Parathyroid adenoma (tissue), 2 donors: Measurements from ENCODE around the gene GABRD.
"Not testable (repeated sequence)": the region's sequence is repeated elsewhere in the genome, so short reads cannot be mapped to it uniquely, and the experiment has no call there.

Experiments used
- H2AFZ ChIP-seq: fragments of 300-600 bp; sonication (generic); one replicate; pipeline ENCODE4 v1.7.0; 2017; ENCODE audit warnings: antibody characterized with exemption, mild to moderate bottlenecking
- H3K27ac ChIP-seq: fragments of 300-600 bp; sonication (generic); one replicate; pipeline ENCODE4 v1.7.0; 2017
- H3K27me3 ChIP-seq: fragments of 300-600 bp; sonication (generic); one replicate; pipeline ENCODE4 v1.7.0; 2017; ENCODE audit warnings: low read length; ENCODE audit not compliant: control insufficient read depth, insufficient read depth
- H3K36me3 ChIP-seq: fragments of 300-600 bp; sonication (generic); one replicate; pipeline ENCODE4 v1.7.0; 2017; ENCODE audit warnings: low read length; ENCODE audit not compliant: control insufficient read depth, insufficient read depth
- H3K4me1 ChIP-seq: fragments of 300-600 bp; sonication (generic); one replicate; pipeline ENCODE4 v1.7.0; 2017; ENCODE audit warnings: control low read depth
- H3K4me2 ChIP-seq: fragments of 300-600 bp; sonication (generic); one replicate; pipeline ENCODE4 v1.7.0; 2017; ENCODE audit warnings: low read length
- H3K4me3 ChIP-seq: fragments of 300-600 bp; sonication (generic); one replicate; pipeline ENCODE4 v1.7.0; 2017; ENCODE audit warnings: low read depth, low read length
- H3K79me2 ChIP-seq: fragments of 300-600 bp; sonication (generic); one replicate; pipeline ENCODE4 v1.7.0; 2017; ENCODE audit warnings: control low read depth
- H3K9ac ChIP-seq: fragments of 300-600 bp; sonication (generic); one replicate; pipeline ENCODE4 v1.7.0; 2017; ENCODE audit warnings: mild to moderate bottlenecking
- H3K9me3 ChIP-seq: fragments of 300-600 bp; sonication (generic); one replicate; pipeline ENCODE4 v1.7.0; 2017; ENCODE audit warnings: low read length; ENCODE audit not compliant: control insufficient read depth
- TF ChIP-seq, protein P1 (sequence below): fragments of 300-600 bp; sonication (generic); IDR thresholded peaks from one replicate; pipeline ENCODE4 v1.7.0; 2017; ENCODE audit warnings: antibody characterized with exemption, mild to moderate bottlenecking
- donor health status: primary hyperparathyroidism.

Gene GABRD

GRCh38 chr1:1975535-1975934 lies 43.6 kb upstream of the GABRD start:
- no peaks in the 10 kb centered on the region for H3K9me3 ChIP-seq
- no peaks in the 10 kb centered on the region for H3K36me3 ChIP-seq
- H3K27ac ChIP-seq = no peak overlapping the region
- H2AFZ ChIP-seq = no peak overlapping the region
- H3K4me2 ChIP-seq = no peak overlapping the region
- H3K4me3 ChIP-seq = no peak overlapping the region
- no peak overlapping the region for H3K9ac ChIP-seq
- TF ChIP-seq, protein P1, sequence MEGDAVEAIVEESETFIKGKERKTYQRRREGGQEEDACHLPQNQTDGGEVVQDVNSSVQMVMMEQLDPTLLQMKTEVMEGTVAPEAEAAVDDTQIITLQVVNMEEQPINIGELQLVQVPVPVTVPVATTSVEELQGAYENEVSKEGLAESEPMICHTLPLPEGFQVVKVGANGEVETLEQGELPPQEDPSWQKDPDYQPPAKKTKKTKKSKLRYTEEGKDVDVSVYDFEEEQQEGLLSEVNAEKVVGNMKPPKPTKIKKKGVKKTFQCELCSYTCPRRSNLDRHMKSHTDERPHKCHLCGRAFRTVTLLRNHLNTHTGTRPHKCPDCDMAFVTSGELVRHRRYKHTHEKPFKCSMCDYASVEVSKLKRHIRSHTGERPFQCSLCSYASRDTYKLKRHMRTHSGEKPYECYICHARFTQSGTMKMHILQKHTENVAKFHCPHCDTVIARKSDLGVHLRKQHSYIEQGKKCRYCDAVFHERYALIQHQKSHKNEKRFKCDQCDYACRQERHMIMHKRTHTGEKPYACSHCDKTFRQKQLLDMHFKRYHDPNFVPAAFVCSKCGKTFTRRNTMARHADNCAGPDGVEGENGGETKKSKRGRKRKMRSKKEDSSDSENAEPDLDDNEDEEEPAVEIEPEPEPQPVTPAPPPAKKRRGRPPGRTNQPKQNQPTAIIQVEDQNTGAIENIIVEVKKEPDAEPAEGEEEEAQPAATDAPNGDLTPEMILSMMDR = no peak
- H3K79me2 ChIP-seq = no peaks in the 10 kb centered on the region
- H3K4me1 ChIP-seq = no peaks in the 10 kb centered on the region
- H3K27me3 ChIP-seq = no peaks in the 10 kb centered on the region

- Histone ChIP-seq H3K36me3 (no peaks in the 10 kb centered on the region), H3K4me3 (no peak overlapping the region), H3K27ac (no peak overlapping the region), H3K4me2 (no peak overlapping the region), H2AFZ (no peak overlapping the region), H3K4me1 (no peaks in the 10 kb centered on the region), H3K9ac (no peak overlapping the region), H3K9me3 (no peaks in the 10 kb centered on the region), H3K27me3 (no peaks in the 10 kb centered on the region), H3K79me2 (no peaks in the 10 kb centered on the region)
- TF ChIP-seq, protein P1 = no peak
These were observed 43.1 kb upstream of the GABRD start for GRCh38 chr1:1976031-1976430.

GRCh38 chr1:1978108-1978507 lies 41.0 kb upstream of the GABRD start:
- Histone ChIP-seq H3K27me3 (no peaks in the 10 kb centered on the region), H2AFZ (no peak overlapping the region), H3K36me3 (no peaks in the 10 kb centered on the region)

GRCh38 chr1:1978690-1979481 lies 40.3 kb upstream of the GABRD start:
- H3K4me3 ChIP-seq, H3K4me1 ChIP-seq, H3K27me3 ChIP-seq, H3K4me2 ChIP-seq, H3K27ac ChIP-seq, H3K79me2 ChIP-seq, H3K9me3 ChIP-seq, H3K36me3 ChIP-seq, H2AFZ ChIP-seq, H3K9ac ChIP-seq: not testable (repeated sequence)

More at GRCh38 chr1:1978108-1978507, 41.0 kb upstream of the GABRD start:
- no peaks in the 10 kb centered on the region for H3K9me3 ChIP-seq
- no peaks in the 10 kb centered on the region for H3K4me1 ChIP-seq
- H3K9ac ChIP-seq = no peak overlapping the region
- no peak overlapping the region for H3K4me3 ChIP-seq
- no peak overlapping the region for H3K4me2 ChIP-seq
- H3K79me2 ChIP-seq = no peaks in the 10 kb centered on the region
- TF ChIP-seq, protein P1 = no peak
- no peak overlapping the region for H3K27ac ChIP-seq

DNA sequence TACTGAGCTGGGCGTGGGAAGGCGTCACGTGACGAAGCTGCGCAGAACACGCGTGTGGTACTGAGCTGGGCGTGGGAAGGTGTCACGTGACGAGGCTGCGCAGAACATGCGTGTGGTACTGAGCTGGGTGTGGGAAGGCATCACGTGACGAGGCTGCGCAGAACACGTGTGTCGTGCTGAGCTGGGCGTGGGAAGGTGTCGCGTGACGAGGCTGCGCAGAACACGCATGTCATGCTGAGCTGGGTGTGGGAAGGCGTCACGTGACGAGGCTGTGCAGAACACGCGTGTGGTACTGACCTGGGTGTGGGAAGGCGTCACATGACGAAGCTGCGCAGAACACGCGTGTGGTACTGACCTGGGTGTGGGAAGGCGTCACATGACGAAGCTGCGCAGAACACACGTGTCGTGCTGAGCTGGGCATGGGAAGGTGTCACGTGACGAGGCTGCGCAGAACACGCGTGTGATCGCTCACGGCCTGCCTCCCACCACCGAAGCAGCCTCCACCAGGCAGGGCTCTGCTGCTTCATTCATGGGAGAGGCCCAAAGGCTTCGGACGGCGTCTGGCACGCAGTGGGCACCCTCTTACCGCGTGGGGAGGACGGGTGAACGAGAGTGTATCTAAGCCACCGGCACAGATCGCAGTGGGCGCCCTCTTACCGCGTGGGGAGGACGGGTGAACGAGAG lies 39.5 kb upstream of the GABRD start:
- no peak overlapping the region for H2AFZ ChIP-seq
- H3K27ac ChIP-seq = no peak overlapping the region
- no peaks in the 10 kb centered on the region for H3K79me2 ChIP-seq
- TF ChIP-seq, protein P1 = no peak
- no peaks in the 10 kb centered on the region for H3K36me3 ChIP-seq
- no peaks in the 10 kb centered on the region for H3K9me3 ChIP-seq
- H3K4me2 ChIP-seq = no peak overlapping the region
- no peak overlapping the region for H3K9ac ChIP-seq
- no peak overlapping the region for H3K4me3 ChIP-seq
- H3K27me3 ChIP-seq = no peaks in the 10 kb centered on the region
- no peaks in the 10 kb centered on the region for H3K4me1 ChIP-seq
